HEK293 (cell line): ENCODE measurements around the gene RPL31.

Experiments used
- HOXC10 ChIP-seq: sonication (generic); formaldehyde crosslinking; IDR thresholded peaks from 2 replicates; pipeline ENCODE4 v1.8.1; 2023; ENCODE audit warnings: mild to moderate bottlenecking, missing genetic modification reagents
- ZNF23 ChIP-seq: fragments of 450-650 bp; formaldehyde crosslinking; IDR thresholded peaks from 2 replicates; pipeline ENCODE4 v1.5.1; 2016; ENCODE audit warnings: missing biosample characterization, missing genetic modification characterization, borderline replicate concordance

DNA sequence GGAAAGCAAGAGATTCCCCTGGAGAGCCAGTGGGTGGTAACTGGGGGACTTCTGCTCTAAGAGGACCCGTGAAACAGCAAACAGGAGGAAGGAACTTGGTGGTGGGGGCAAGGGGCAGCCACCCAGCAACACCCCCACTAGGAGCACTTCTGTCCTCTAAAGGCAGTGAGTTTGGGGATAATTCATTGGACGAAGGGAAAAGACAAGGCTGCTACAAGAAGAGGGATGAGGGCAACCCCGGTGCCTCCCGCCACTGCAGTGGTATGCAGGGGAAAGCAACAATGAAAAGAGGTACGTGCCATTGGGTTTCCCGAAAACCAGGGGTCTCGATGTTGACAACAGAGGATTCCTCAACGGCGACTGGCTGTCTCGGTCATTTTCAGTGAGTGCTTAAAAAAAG is 9.1 kb downstream of the RPL31 start:
- no peak for TF ChIP-seq HOXC10 (CRISPR knock-in tag)
- no peak for TF ChIP-seq ZNF23 (tag by site-specific recombination)
